Memory B cell (primary cell): ENCODE measurements around the gene BANP.
"Not testable (repeated sequence)": the region's sequence is repeated elsewhere in the genome, so short reads cannot be mapped to it uniquely, and the experiment has no call there.

ENCODE experiments used
- ATAC-seq: fragments of 150-1000 bp; cut with Tn5 transposase; 2 replicates; pipeline ENCODE4 v1.10.0; 2021; ENCODE audit warnings: low read depth, mild to moderate bottlenecking, moderate library complexity
- DNase-seq, 2 donors: peaks; one replicate each; pipeline ENCODE4 v3.0.0; 2022; ENCODE audit warnings: low spot score in 2 of 2
- H3K27ac Mint-ChIP-seq: one replicate; pipeline ENCODE4 v1.8.0; 2022; ENCODE audit warnings: mild to moderate bottlenecking, moderate library complexity, mixed read lengths
- H3K27me3 Mint-ChIP-seq: one replicate; pipeline ENCODE4 v1.8.0; 2022; ENCODE audit warnings: mixed read lengths
- H3K36me3 Mint-ChIP-seq: one replicate; pipeline ENCODE4 v1.8.0; 2022; ENCODE audit warnings: mild to moderate bottlenecking, mixed read lengths
- H3K4me1 Mint-ChIP-seq: one replicate; pipeline ENCODE4 v1.8.0; 2022; ENCODE audit warnings: mixed read lengths
- H3K4me3 Mint-ChIP-seq: one replicate; pipeline ENCODE4 v1.8.0; 2022; ENCODE audit warnings: mild to moderate bottlenecking, moderate library complexity, mixed read lengths
- H3K9me3 Mint-ChIP-seq: one replicate; pipeline ENCODE4 v1.8.0; 2022; ENCODE audit warnings: mixed read lengths

BANP gene

DNA sequence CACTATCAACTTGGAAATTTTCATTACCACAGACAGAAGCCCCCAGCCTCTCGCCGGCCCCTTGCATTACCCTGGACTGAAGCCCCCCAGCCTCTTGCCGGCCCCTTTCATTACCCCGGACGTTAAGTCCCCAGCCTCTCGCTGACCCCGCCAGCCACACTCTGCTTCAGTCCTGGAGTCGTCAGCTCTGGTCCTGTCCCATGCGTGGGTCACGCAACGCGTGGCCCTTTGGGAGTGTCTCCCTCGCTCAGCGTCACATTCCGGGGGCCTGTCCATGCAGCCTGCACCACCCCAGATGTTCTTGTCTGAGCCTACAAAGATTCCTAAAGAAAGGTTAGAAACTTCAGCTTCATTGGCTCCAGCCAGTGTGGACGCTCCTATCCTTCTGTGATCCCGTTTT is 153.1 kb downstream of the BANP start:
- not testable (repeated sequence) for H3K9me3 Mint-ChIP-seq, H3K4me3 Mint-ChIP-seq, H3K27ac Mint-ChIP-seq, DNase-seq, ATAC-seq, H3K36me3 Mint-ChIP-seq, H3K4me1 Mint-ChIP-seq, H3K27me3 Mint-ChIP-seq

DNA sequence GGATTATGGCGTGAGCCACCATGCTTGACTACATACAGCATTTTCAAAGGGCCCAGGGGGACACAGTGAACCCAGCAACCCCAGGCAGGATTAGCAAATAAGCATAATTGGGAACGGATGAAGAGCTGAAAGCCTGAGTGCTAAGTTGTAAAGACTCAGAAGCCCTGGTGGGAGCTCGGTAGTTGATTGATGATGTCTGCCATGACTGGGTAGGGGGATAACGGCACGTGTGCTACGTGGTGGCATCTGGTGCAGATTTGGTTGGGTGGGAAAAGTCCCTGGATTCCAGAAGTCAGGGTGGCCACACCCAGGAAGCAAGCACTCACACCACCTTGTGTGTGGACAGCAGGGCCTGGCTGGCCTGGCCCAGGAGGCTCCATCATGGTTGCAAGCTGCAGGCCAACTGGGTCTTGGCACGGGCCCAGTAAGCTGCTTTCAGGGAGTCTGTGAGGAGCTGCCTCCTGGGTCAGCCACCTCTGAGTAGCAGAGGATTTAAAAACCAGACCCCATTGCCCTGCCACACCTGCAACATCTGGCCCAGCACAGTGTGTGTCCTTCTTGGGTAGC is 154.4 kb downstream of the BANP start:
- H3K4me3 Mint-ChIP-seq, DNase-seq, H3K9me3 Mint-ChIP-seq, H3K27me3 Mint-ChIP-seq, H3K36me3 Mint-ChIP-seq, ATAC-seq, H3K4me1 Mint-ChIP-seq, H3K27ac Mint-ChIP-seq: not testable (repeated sequence)

DNA sequence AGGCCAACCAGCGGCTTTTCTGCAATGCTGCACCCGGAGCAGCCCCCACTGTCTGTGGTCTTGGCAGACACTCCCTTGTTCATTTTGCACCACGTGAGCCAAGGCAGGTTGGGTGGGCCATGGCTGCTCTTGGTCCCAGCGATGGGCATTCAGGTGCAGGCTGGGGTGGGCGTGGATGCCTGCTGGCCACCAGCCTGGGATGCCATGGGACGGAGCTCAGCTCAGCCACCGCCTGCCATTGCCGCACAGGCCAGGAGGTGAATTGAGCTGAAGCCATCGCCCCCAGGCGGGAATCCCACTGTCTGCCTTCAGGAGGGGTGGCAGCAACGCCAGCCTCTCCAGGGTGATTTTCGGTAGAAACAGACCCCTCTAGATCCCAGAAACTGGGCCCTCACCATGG is 155.3 kb downstream of the BANP start:
- not testable (repeated sequence) for H3K27me3 Mint-ChIP-seq, H3K4me1 Mint-ChIP-seq, H3K36me3 Mint-ChIP-seq, DNase-seq, H3K4me3 Mint-ChIP-seq, ATAC-seq, H3K9me3 Mint-ChIP-seq, H3K27ac Mint-ChIP-seq

DNA sequence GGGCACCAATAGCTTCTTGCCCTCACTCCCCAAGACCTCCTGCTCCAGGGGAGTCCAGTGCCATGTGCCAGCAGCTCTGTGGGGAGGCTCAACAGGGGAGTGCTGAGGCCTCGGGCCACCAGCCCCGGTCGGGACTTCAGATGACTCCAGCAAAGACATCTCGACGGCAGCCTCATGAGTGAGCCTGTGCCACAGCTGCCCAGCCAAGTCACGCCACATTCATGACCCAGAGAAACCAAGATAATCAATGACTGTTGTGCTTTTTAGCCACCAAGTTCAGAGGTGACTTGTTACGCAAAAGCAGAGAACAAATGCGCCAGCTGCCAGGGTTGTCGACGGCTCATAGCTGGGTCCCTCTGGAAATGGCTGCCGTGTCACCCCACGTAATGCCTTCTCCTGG is 157.5 kb downstream of the BANP start:
- Mint-ChIP-seq H3K4me3 (no peak overlapping the region), H3K27ac (no peak overlapping the region), H3K27me3 (peaks cover 6% of the 10 kb centered on the region), H3K9me3 (no peaks in the 10 kb centered on the region), H3K36me3 (no peaks in the 10 kb centered on the region), H3K4me1 (peaks cover 3% of the 10 kb centered on the region)
- no peak for ATAC-seq
- no peak for DNase-seq

DNA sequence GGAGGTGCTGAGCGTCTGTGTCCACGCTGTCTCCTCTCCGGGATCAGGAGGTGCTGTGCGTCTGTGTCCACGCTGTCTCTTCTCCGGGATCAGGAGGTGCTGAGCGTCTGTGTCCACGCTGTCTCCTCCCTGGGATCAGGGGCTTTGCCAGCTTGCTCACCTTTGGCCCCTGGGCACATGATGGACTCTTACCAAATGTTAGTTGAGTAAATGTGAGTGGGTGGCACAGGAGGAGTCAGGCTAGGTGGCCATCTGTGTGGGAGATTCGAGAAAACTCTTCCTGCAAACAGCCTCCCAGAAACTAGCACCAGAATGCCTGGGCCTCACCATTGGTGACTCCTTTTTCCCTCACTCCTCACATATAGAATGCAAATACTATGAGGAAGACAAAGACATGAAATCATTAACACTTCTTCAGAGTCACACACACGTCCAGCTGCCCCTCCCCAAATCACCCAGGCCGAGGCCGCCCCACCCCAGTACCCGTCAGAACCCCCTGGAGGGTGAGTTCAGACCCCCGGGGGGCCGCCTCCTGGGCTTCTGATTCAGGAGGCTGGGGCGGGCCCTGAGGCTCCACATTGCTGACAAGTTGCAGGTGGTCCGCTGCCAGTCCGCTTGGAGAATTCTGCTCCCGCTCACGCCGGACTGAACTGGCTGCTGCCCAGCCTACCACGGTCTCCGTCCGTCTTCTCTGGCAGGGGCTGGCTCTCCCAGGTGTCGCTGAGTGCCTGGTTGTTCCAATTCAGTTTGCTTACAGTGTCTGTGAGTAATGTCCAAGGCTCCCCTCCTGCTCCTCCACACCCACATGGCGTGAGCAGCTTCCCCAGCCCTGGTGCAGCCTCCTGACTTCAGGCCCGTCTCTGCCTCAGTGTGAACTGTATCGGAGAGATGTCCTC is 158.7 kb downstream of the BANP start:
- H3K4me1 Mint-ChIP-seq, H3K4me3 Mint-ChIP-seq, H3K27ac Mint-ChIP-seq, H3K27me3 Mint-ChIP-seq, ATAC-seq, H3K36me3 Mint-ChIP-seq, H3K9me3 Mint-ChIP-seq, DNase-seq: not testable (repeated sequence)

DNA sequence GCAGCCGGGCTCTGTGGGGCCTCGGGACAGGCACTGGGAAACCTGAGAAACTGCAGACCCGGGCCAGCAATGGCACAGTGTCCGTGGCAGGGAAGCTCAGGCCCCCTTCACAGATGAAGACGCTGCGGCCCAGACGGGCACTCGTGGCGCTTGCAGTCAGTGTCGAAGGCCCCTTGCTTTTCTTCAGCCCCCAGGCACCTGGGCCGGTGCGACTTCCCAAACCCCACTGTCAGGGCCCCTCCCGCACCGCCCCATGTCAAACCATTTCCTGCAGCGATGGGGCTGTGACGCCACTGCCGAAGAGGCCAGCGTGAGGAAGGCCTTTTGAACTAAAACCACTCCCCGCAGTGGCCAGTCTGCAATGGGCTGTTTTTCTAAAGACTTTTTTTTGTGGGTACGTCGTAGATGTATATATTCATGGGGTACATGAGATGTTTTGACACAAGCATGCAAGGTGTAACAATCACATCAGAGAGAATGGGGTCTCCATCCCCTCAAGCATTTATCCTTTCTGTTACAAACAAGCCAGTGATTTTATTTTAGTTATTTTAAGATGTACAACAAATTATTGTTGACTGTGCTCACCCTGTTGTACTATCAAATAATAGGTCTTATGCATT is 159.8 kb downstream of the BANP start:
- H3K27ac Mint-ChIP-seq, H3K27me3 Mint-ChIP-seq, H3K4me1 Mint-ChIP-seq, H3K9me3 Mint-ChIP-seq, DNase-seq, H3K36me3 Mint-ChIP-seq, H3K4me3 Mint-ChIP-seq: not testable (repeated sequence)
- ATAC-seq: peak; percentile 34

DNA sequence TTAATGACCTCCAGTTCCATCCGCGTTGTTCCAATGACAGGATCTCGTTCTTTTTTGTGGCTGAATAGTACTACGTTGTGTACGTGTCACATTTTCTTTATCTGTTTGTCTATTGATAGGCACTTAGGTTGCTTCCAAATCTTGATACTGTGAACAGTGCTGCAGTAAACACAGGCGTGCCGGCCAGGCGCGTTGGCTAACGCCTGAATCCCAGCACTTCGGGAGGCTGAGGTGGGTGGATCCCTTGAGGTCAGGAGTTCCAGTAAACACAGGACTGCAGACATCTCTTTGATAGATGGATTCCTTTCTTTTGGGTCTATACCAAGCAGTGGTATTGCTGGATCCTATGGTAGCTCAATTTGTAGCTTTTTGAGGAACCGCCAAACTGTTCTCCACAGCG is 160.7 kb downstream of the BANP start:
- DNase-seq, H3K27ac Mint-ChIP-seq, H3K36me3 Mint-ChIP-seq, H3K4me1 Mint-ChIP-seq, H3K4me3 Mint-ChIP-seq, ATAC-seq, H3K9me3 Mint-ChIP-seq: not testable (repeated sequence)
- H3K27me3 Mint-ChIP-seq: peaks cover 12% of the 10 kb centered on the region

DNA sequence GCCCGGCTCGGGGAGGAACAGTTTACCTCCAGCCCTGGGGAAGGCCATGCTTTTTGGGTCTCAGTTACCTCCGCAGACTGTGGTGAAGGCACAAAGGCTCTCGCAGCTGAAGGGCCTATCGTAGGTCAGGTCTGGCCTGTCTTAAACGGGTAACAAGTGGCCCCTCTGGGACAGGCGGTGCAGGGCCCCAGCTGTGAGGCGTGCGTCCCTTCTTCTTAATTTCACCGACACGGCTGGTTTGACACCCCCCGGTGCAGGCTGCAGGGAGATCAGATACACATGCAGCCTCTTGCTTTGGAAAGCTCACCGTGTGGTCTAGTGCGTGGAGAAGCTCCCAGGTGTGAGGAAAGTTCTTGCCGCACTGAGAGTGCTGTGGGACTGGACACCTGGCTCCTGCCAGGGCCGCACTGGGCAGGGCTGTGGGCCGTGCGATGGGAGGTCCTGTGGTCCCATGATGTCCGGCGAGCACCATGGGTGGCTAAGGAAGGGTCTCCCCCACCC is 162.4 kb downstream of the BANP start:
- Mint-ChIP-seq H3K27ac (no peak overlapping the region), H3K36me3 (no peaks in the 10 kb centered on the region), H3K4me3 (no peak overlapping the region), H3K9me3 (no peaks in the 10 kb centered on the region), H3K4me1 (peaks cover 3% of the 10 kb centered on the region), H3K27me3 (peaks cover 13% of the 10 kb centered on the region)
- no peak for ATAC-seq
- no peak for DNase-seq

DNA sequence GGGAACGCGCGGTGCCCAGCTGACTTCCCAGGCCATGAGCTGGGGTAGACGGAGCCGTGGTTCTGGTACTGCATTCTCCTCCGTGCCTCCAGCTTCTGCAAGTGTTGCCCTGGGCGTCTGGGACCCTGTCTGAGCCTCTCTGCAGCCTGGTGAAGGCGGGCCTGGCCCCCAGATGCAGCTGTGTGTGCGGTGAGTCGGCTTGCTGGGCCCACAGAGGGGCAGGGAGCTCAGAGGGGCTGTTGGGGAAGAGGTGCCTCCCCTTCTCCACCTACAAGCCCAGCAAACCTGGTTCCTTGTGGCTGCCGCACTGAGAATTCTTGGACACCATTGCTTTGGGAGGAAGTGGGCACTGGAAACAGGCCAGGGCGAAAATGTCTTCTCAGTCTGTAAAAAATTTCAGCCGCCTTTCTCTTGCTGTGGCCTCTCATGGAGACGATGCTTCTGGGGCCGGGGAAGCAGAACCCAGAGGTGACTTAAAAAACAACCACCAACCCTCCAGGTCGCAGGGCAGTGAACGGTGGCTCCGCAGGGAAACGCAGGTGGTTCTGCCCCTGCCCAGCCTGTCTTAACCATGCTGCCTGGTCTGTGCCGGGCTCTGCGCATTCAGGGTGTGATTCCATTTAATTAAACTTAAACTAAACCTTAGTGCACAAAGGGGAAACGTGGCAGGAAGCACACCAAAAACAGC is 163.5 kb downstream of the BANP start:
- not testable (repeated sequence) for H3K4me3 Mint-ChIP-seq, H3K4me1 Mint-ChIP-seq, H3K27ac Mint-ChIP-seq, H3K9me3 Mint-ChIP-seq, DNase-seq, ATAC-seq, H3K36me3 Mint-ChIP-seq
- peaks cover 13% of the 10 kb centered on the region for H3K27me3 Mint-ChIP-seq

DNA sequence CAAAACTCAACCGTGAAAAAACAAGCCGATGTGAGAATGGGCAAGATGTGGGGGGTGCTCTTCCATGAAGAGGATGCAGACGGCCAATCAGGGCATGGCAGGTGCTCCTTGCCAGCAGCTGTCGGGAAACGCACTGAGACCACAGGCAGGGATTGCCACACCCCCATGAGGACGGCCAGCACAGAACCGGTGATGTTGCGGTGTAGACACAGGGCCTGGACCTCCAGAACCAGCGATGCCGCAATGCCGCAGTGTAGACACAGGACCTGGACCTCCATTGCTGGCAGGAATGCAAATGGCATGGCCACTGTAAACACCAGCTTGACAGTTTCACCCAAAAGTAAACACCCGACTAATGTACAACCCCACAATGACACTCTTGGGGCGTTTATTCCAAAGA is 164.9 kb downstream of the BANP start:
- Mint-ChIP-seq H3K27me3 (peaks cover 13% of the 10 kb centered on the region), H3K4me1 (peaks cover 3% of the 10 kb centered on the region), H3K27ac (peak overlapping the region; percentile 33), H3K4me3 (no peak overlapping the region), H3K9me3 (no peaks in the 10 kb centered on the region), H3K36me3 (no peaks in the 10 kb centered on the region)
- no peak for DNase-seq
- no peak for ATAC-seq

DNA sequence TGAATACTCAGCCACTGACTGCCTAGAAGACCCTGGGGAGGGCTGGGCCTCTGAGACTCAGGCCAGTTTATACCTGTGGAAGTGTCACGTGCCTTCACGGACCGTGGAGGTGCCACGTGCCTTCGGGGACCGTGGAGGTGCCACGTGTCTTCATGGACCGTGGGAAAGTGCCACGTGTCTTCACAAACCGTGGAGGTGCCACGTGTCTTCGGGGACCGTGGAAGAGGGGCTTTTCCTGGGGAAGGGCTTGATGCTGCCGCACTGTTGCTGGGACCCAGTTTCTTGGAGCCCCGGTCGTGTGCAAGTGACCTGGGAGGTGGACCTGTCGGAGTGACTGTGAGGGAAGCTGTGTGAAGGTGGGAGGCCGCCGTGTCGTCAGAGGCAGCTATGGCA is 166.2 kb downstream of the BANP start:
- ATAC-seq: no peak
- Mint-ChIP-seq H3K9me3 (peaks cover 2% of the 10 kb centered on the region), H3K27ac (no peak overlapping the region), H3K4me1 (no peaks in the 10 kb centered on the region), H3K4me3 (no peak overlapping the region), H3K36me3 (no peaks in the 10 kb centered on the region), H3K27me3 (peaks cover 6% of the 10 kb centered on the region)
- no peak for DNase-seq

DNA sequence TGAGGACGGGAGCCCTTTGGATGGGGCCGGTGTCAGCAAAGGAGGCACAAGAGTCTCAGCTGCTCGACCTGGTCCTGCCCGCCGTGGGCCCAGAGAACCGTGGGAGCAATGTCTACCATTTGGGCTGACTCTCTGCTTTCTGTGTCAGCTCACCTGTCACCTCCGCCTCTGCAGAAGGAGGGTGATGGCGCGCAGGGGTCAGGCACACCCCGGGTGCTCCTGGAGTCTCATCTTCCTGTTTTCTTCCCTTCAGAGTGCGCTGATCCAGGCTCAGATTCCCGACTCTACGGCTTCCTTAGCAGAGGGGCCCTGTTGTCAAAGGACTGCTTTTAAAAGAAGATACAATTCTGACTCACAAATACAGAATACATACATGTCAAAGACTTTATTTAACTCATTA is 167.1 kb downstream of the BANP start:
- Mint-ChIP-seq H3K4me3 (no peak overlapping the region), H3K36me3 (no peaks in the 10 kb centered on the region), H3K4me1 (no peaks in the 10 kb centered on the region), H3K9me3 (peaks cover 2% of the 10 kb centered on the region), H3K27ac (no peak overlapping the region), H3K27me3 (peaks cover 6% of the 10 kb centered on the region)
- no peak for DNase-seq
- no peak for ATAC-seq

DNA sequence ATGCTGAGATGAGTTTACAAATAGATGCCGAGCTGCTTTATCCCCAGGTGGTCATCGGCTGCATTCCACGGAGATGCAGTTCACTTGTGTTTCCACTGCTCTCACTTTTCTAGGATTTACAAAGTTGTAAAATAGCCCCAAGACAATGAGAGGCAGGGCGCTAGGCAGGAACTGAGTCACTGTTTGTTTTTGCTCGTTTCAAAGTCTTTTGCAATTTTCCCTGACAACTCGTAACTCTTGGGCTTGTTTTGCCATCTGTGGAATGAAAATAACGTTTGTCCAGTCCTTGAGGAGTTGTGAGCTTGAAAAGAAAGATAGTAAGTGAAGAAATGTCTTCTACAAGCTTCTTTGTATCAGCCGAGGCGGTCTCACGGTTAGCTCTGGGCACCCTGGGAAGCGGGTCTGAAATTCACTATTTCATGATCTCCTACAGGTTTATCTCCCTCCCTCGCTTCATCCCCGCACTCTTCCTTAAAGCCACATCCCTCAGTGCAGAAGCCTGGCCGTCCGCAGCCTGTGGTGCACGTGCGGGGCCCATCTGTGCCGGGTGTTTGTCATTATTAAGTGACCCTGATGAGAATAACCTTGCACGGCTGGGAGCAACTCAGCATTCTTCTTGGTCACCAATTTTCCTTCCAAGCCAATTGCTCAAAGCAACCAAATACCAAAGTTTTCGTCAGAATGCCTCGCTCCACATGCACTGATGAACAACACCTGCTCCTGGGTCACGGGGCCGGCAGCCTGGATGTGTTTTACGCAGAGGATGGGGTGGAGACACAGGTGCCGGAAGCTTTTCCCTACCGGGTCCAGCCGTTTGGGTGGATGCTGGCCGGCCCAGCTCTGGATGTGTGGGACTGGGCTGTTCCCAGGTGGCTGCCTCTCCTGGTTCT is 167.9 kb downstream of the BANP start:
- H3K9me3 Mint-ChIP-seq, DNase-seq, H3K4me3 Mint-ChIP-seq, H3K4me1 Mint-ChIP-seq, H3K36me3 Mint-ChIP-seq, ATAC-seq, H3K27me3 Mint-ChIP-seq, H3K27ac Mint-ChIP-seq: not testable (repeated sequence)
